ENCODE measurements around the gene ZSWIM6.

ZSWIM6 gene

DNA sequence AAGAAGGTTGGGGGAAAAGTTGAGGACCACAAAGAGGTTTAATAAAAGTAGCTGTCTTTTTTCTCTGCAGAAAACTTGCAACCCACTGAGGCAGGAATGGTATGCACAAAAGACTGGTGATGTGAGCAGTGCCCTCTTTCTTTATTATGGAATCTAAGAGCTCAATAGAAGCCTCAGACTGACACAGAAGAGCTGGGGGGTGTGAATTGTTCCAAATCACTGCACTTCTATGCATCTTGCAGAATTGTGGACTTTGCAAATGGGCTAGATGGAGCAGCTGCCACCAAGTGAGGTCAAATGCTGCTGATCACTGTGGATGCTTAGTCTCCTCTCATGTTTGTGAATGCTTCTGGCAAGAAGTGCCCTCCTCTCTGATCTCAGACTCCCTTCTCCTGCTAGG, 227.1 kb downstream of the ZSWIM6 start:
- DNase-seq (ENCODE audit: low spot score): no peak
- H3K27ac ChIP-seq: no peak overlapping the region
- TF ChIP-seq, protein P1, sequence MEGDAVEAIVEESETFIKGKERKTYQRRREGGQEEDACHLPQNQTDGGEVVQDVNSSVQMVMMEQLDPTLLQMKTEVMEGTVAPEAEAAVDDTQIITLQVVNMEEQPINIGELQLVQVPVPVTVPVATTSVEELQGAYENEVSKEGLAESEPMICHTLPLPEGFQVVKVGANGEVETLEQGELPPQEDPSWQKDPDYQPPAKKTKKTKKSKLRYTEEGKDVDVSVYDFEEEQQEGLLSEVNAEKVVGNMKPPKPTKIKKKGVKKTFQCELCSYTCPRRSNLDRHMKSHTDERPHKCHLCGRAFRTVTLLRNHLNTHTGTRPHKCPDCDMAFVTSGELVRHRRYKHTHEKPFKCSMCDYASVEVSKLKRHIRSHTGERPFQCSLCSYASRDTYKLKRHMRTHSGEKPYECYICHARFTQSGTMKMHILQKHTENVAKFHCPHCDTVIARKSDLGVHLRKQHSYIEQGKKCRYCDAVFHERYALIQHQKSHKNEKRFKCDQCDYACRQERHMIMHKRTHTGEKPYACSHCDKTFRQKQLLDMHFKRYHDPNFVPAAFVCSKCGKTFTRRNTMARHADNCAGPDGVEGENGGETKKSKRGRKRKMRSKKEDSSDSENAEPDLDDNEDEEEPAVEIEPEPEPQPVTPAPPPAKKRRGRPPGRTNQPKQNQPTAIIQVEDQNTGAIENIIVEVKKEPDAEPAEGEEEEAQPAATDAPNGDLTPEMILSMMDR (IDR thresholded peaks at IDR 0.05): no peak
- no peak overlapping the region for H3K4me3 ChIP-seq

DNA sequence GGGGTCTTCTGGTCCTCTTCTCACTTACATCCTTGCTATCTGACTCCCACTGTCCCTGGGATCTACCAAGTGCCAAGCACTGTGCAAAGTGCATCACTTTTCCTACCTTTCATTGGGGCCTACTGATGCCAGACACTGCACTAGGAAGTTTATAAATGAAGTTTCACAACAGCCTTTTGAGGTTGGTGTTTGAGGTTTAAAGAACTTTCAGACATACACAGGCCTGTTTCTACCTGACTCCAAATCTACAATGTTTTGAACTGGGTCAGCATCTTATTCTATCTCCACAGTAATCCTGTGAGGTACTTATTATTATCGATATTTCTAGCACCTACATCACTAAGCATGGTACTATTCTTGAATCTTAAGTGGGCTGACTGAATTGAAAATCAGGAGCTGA, 227.7 kb downstream of the ZSWIM6 start:
- TF ChIP-seq, protein P1 (IDR thresholded peaks at IDR 0.05): no peak
- Histone ChIP-seq H3K4me3 (no peak overlapping the region), H3K27ac (no peak overlapping the region)
- no peak for DNase-seq (ENCODE audit: low spot score)

DNA sequence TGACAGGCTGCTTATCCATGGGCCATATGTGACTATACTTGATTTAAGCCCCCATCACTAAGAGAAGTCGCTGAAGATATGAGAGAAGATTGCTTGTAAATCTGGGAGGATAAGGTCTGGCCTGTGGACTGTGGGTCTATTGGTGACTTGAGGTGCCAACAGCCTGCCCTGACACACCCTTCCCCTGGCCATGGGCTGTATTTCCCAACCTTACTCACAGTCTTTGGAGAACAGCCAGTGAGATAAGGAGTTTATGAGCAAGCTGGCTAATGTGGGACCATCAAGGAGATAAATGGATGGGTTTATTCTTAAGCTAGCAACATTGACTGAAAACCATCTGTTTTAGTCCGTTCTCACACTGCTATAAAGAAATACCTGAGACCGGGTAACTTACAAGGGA, 231.3 kb downstream of the ZSWIM6 start:
- TF ChIP-seq, protein P1 (IDR thresholded peaks at IDR 0.05): no peak
- no peak for DNase-seq (ENCODE audit: low spot score)
- Histone ChIP-seq H3K4me3 (no peak overlapping the region), H3K27ac (no peak overlapping the region)

DNA sequence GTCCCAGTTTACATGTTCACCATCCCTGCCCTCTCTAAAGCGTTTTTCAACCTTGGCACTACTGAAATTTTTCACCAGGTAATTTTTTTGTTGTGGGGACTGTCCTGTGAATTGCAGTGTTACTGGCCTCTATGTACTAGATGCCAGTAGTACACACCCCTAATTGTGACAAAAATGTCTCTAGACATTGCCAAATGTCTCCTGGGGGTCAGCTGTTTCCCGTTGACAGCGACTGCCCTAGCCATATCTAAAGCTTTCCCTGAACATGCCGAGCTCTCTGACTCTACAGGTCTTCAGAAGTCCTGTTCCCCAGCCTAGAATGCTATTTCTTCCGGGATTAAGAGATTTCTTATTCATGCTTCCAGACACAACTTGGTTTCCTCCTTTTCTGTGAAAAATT, 235.3 kb downstream of the ZSWIM6 start:
- Histone ChIP-seq H3K4me3 (no peak overlapping the region), H3K27ac (no peak overlapping the region)
- TF ChIP-seq, protein P1 (IDR thresholded peaks at IDR 0.05): no peak
- DNase-seq (ENCODE audit: low spot score): no peak

DNA sequence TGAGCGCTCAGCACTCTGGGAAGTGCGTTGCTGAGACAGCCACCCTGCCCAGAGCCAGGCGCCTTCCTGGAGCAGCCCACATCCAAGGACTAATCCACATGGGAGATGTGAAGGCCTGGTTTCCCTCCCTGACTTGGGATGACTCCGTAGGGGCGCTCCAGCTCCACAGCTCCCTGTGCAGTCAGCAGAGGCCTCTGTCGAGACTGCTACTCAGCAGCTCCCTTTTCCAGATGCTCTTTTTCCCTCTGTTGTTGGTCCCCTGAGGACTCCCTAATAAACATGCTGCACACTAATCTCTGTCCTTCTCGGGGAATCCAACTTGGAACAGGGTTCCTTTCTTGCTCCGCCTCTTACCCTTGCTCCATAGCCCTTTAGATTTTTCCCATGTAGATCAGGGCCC, 237.3 kb downstream of the ZSWIM6 start:
- TF ChIP-seq, protein P1 (IDR thresholded peaks at IDR 0.05): no peak
- Histone ChIP-seq H3K27ac (no peak overlapping the region), H3K4me3 (no peak overlapping the region)
- no peak for DNase-seq (ENCODE audit: low spot score)

DNA sequence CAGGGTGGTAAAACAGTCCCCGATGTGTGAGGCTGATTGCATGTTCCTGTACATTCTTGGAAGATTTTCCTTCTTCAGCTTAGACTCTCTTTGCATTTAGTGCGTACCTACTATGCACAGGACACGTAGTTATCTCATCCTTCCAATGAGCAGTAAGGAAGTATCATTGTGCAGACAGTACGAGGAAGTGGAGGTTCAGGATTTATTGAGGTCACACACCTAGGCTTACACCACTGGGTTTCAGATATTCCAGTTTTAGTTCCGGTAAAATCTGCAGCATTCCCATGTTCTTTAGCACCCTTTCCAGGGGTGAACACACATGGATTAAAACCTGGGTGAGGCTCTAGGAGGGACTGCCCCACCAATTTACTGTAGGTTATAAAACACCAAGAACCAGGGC, 238.7 kb downstream of the ZSWIM6 start:
- Histone ChIP-seq H3K27ac (no peak overlapping the region), H3K4me3 (no peak overlapping the region)
- DNase-seq (ENCODE audit: low spot score): no peak
- TF ChIP-seq, protein P1 (IDR thresholded peaks at IDR 0.05): no peak

DNA sequence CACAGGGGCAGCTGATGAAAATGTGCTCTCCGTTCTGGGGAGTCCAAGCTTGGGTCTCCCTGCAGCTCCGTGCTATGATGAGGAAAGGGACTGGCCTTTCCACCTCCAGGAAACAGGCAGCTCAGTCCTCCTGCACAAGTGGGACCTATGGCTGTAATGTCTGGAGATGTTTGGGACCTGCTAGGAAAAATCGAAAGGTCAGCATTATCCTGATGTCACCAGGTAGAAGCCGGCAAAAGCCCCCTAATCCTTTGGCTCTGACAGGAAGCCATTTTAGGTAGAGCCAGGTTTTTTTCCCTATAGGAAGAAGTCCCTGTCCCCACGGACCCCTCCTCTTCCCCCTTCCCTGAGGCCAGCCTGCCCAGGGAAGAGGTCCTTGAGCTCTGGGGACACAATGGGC, 240.9 kb downstream of the ZSWIM6 start:
- TF ChIP-seq, protein P1 (IDR thresholded peaks at IDR 0.05): no peak
- no peak for DNase-seq (ENCODE audit: low spot score)
- Histone ChIP-seq H3K4me3 (no peak overlapping the region), H3K27ac (no peak overlapping the region)
